ENCODE results near the gene GRM1. TPM values are rescaled to one million over a fixed set of nuclear protein-coding genes. Genes with fewer than 3 reads are reported as not detected.

GRM1 gene
- polyA plus RNA-seq, 1 donor = 0.04 TPM

DNA sequence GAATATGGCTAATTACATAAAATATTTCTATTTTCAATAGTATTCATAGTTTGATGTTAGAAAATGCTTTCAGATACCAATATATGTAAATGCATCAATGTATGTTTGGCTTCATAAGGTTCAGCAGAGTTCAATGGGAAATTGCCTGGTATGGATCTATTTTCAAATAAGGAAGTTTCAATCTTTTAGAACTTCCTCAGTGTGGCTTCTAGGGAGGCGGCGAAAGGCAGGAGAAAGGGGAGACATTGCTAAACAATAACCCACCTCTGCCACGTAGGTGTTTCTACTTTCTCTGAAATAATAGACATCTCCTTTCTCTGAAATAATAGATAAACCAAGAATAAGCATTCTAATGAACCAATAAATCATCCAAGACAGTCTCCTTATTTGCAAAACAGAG lies 277.1 kb downstream of the GRM1 start:
- Histone ChIP-seq H3K4me3 (ENCODE audit: low read length) (no peak overlapping the region), H3K36me3 (ENCODE audit: control insufficient read depth, insufficient read depth, low read length) (no peaks in the 10 kb centered on the region), H3K9me3 (ENCODE audit: control insufficient read depth, low read depth, low read length) (no peaks in the 10 kb centered on the region), H3K27me3 (ENCODE audit: control insufficient read depth, insufficient read depth, low read length) (no peaks in the 10 kb centered on the region), H3K27ac (ENCODE audit: low read length) (no peak overlapping the region), H3K4me1 (ENCODE audit: control insufficient read depth, insufficient read depth, low read length) (no peaks in the 10 kb centered on the region)
- no peak for DNase-seq
- WGBS (ENCODE audit: insufficient coverage, low lambda C conversion rate) = 60% methylated on average over 1 of the region's 3 CpGs

DNA sequence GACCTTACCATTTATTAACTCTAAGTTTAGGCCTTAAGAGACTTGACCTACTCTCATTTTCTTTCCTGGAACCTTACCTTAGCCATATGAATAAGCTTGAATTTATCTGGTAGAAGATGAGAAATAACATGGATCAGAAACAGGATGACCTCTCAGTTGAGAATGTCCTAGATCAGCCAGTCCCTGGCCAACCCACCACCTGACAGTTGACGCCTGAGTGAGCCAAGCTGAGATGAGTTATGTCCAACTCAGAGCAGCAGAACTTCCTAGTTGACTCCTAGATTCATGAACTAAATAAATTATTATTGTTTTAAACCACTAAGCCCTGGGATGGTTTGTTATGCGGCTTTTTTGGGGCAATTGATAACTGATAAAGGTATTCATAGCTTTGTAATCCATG lies 281.8 kb downstream of the GRM1 start:
- H3K36me3 ChIP-seq (ENCODE audit: control insufficient read depth, insufficient read depth, low read length) = no peaks in the 10 kb centered on the region
- 100% methylated on average over 1 of the region's 2 CpGs for WGBS (ENCODE audit: insufficient coverage, low lambda C conversion rate)
- no peaks in the 10 kb centered on the region for H3K4me1 ChIP-seq (ENCODE audit: control insufficient read depth, insufficient read depth, low read length)
- H3K27me3 ChIP-seq (ENCODE audit: control insufficient read depth, insufficient read depth, low read length) = no peaks in the 10 kb centered on the region
- no peak overlapping the region for H3K4me3 ChIP-seq (ENCODE audit: low read length)
- DNase-seq = no peak
- H3K9me3 ChIP-seq (ENCODE audit: control insufficient read depth, low read depth, low read length) = no peaks in the 10 kb centered on the region
- no peak overlapping the region for H3K27ac ChIP-seq (ENCODE audit: low read length)

DNA sequence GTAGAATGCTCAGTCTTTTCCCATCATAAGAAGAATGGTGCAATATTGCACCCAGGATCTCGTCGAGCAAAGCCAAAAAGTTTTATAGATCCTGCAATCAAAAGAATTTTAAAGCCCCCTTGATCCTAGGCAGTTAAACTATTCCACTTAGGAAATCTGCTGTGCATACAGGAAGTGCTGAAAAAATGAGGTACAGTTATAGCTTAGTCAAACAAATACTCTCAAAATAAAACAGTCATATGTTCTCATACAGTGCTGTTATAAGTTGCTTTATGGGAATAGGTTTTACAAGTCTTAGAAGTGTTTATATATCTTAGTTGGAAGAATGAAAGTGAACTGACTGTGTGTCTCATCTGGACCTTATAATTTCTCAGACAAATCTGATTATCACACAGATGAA lies 282.2 kb downstream of the GRM1 start:
- H3K4me3 ChIP-seq (ENCODE audit: low read length) = no peak overlapping the region
- no peaks in the 10 kb centered on the region for H3K4me1 ChIP-seq (ENCODE audit: control insufficient read depth, insufficient read depth, low read length)
- H3K9me3 ChIP-seq (ENCODE audit: control insufficient read depth, low read depth, low read length) = no peaks in the 10 kb centered on the region
- H3K36me3 ChIP-seq (ENCODE audit: control insufficient read depth, insufficient read depth, low read length) = no peaks in the 10 kb centered on the region
- no CpG with 5 or more reads among the region's 2 CpGs for WGBS (ENCODE audit: insufficient coverage, low lambda C conversion rate)
- no peak for DNase-seq
- H3K27ac ChIP-seq (ENCODE audit: low read length) = no peak overlapping the region
- no peaks in the 10 kb centered on the region for H3K27me3 ChIP-seq (ENCODE audit: control insufficient read depth, insufficient read depth, low read length)

DNA sequence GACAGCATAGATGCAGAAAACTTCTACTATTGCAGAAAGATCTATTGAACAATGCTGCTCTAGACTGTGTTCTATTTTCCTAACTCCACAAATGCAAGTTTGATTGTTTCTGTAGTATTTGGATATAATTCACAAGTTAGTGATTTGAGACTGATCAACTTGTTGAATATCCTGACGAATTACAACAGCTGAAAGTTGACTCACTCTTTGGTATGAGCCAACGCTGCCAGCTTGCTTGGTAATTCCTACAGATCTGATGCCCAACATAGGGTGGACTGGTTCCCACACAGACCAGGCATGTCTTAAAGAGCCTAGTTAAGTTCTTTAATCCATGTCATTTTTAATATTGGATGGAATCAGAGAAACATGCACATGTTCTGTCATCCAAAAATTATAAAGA lies 283.7 kb downstream of the GRM1 start:
- H3K4me1 ChIP-seq (ENCODE audit: control insufficient read depth, insufficient read depth, low read length) = no peaks in the 10 kb centered on the region
- H3K36me3 ChIP-seq (ENCODE audit: control insufficient read depth, insufficient read depth, low read length) = no peaks in the 10 kb centered on the region
- no peaks in the 10 kb centered on the region for H3K27me3 ChIP-seq (ENCODE audit: control insufficient read depth, insufficient read depth, low read length)
- no peak for DNase-seq
- no peaks in the 10 kb centered on the region for H3K9me3 ChIP-seq (ENCODE audit: control insufficient read depth, low read depth, low read length)
- no CpG with 5 or more reads among the region's 2 CpGs for WGBS (ENCODE audit: insufficient coverage, low lambda C conversion rate)
- no peak overlapping the region for H3K27ac ChIP-seq (ENCODE audit: low read length)
- H3K4me3 ChIP-seq (ENCODE audit: low read length) = no peak overlapping the region

DNA sequence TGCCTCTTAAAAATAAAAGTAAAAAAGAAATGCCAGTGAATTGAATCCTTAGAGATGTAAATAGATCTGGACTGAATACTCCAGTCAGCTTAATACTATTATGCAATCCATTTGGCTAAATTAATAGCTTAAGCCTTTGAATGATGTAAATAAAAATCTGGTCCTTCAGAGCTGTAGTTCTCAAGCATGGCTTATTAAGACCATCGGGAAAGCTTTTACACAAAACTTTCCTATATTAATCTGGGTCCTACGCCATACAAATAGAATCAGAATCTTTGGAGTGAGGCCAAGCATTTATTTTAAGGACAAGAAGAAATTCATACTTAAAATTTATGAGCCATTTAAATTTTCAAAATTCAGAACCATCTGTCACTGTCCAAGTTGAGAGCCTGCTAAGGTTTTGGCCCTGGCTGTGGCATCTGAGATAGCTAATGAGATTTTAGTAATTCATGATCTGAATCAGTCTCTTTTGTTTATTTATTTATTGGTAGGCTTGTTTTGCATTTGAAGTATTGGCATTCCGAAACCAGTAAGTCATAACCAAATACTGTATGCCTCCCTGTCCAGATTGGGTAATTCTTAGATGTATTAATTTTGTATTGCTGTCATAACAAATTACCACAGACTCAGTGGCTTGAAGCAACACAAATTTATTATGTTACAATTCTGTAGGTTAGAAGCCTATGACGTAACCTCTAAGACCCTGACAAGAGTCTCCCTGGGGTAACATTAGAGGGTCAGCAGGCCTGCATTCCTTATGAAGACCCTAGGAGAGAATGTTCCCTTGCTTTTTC lies 286.7 kb downstream of the GRM1 start:
- 60% methylated on average over 1 of the region's 4 CpGs for WGBS (ENCODE audit: insufficient coverage, low lambda C conversion rate)
- no peaks in the 10 kb centered on the region for H3K36me3 ChIP-seq (ENCODE audit: control insufficient read depth, insufficient read depth, low read length)
- DNase-seq = no peak
- H3K27ac ChIP-seq (ENCODE audit: low read length) = no peak overlapping the region
- no peaks in the 10 kb centered on the region for H3K4me1 ChIP-seq (ENCODE audit: control insufficient read depth, insufficient read depth, low read length)
- H3K4me3 ChIP-seq (ENCODE audit: low read length) = no peak overlapping the region
- H3K27me3 ChIP-seq (ENCODE audit: control insufficient read depth, insufficient read depth, low read length) = no peaks in the 10 kb centered on the region
- no peaks in the 10 kb centered on the region for H3K9me3 ChIP-seq (ENCODE audit: control insufficient read depth, low read depth, low read length)

DNA sequence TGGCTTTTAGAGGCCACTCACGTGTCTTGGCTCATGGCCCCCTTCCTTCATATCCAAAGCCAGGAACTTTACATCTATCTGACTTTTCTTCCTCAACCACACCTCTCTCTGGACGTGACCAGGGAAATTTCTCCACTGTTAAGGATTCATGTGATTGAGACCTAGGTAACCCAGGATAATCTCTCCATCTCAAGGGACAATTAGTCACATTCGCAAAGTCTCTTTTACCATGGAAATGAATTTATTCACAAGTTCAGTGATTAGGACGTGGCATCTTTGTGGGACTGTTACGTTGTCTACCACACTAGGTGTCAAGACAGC lies 287.3 kb downstream of the GRM1 start:
- Histone ChIP-seq H3K27ac (ENCODE audit: low read length) (no peak overlapping the region), H3K27me3 (ENCODE audit: control insufficient read depth, insufficient read depth, low read length) (no peaks in the 10 kb centered on the region), H3K4me1 (ENCODE audit: control insufficient read depth, insufficient read depth, low read length) (no peaks in the 10 kb centered on the region), H3K4me3 (ENCODE audit: low read length) (no peak overlapping the region), H3K9me3 (ENCODE audit: control insufficient read depth, low read depth, low read length) (no peaks in the 10 kb centered on the region), H3K36me3 (ENCODE audit: control insufficient read depth, insufficient read depth, low read length) (no peaks in the 10 kb centered on the region)
- no peak for DNase-seq
- no CpG with 5 or more reads among the region's 5 CpGs for WGBS (ENCODE audit: insufficient coverage, low lambda C conversion rate)

DNA sequence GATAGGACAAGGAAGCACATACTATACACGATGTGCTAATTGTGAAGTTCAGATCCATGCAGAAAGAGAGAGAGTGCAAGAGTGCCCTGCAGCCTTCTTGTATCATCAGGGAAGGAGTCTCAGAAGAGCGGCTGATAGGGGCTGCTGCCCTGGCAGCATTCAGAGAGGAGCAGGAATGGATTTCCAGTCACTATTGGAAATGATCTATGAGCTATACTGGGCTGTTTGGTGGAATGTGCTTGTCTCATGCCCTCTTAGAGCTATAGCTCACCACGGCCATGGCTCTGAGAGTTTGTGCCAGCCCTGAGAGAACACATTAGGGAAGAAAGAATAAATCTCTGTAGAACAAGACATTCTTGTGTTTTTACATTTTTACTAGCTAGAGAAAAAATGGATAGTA lies 302.2 kb downstream of the GRM1 start:
- Histone ChIP-seq H3K9me3 (ENCODE audit: control insufficient read depth, low read depth, low read length) (no peaks in the 10 kb centered on the region), H3K4me1 (ENCODE audit: control insufficient read depth, insufficient read depth, low read length) (no peaks in the 10 kb centered on the region), H3K4me3 (ENCODE audit: low read length) (no peak overlapping the region), H3K36me3 (ENCODE audit: control insufficient read depth, insufficient read depth, low read length) (no peaks in the 10 kb centered on the region), H3K27ac (ENCODE audit: low read length) (no peak overlapping the region), H3K27me3 (ENCODE audit: control insufficient read depth, insufficient read depth, low read length) (no peaks in the 10 kb centered on the region)
- no peak for DNase-seq
- no CpG with 5 or more reads among the region's 3 CpGs for WGBS (ENCODE audit: insufficient coverage, low lambda C conversion rate)

DNA sequence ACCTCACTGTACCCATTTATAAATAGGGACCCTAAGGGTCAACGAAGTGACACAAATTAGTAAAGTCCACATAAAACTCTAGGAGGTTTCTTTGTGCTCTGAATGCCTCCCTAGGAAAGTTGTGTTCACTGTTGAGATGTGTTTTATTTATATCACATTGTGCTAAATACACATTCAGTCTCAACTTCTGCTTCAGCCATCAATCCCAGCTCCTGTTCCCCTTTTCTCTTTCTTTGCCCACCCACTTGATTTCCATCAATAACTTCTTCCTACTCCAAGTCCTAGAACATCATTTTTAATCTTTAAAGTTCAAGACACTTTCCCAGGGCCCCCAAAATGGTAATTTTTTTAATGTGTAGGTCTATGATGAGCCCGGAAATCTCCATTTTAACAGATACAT lies 306.5 kb downstream of the GRM1 start:
- Histone ChIP-seq H3K4me1 (ENCODE audit: control insufficient read depth, insufficient read depth, low read length) (no peaks in the 10 kb centered on the region), H3K36me3 (ENCODE audit: control insufficient read depth, insufficient read depth, low read length) (no peaks in the 10 kb centered on the region), H3K9me3 (ENCODE audit: control insufficient read depth, low read depth, low read length) (no peaks in the 10 kb centered on the region), H3K4me3 (ENCODE audit: low read length) (no peak overlapping the region), H3K27me3 (ENCODE audit: control insufficient read depth, insufficient read depth, low read length) (no peaks in the 10 kb centered on the region), H3K27ac (ENCODE audit: low read length) (no peak overlapping the region)
- no CpG with 5 or more reads among the region's 2 CpGs for WGBS (ENCODE audit: insufficient coverage, low lambda C conversion rate)
- no peak for DNase-seq

DNA sequence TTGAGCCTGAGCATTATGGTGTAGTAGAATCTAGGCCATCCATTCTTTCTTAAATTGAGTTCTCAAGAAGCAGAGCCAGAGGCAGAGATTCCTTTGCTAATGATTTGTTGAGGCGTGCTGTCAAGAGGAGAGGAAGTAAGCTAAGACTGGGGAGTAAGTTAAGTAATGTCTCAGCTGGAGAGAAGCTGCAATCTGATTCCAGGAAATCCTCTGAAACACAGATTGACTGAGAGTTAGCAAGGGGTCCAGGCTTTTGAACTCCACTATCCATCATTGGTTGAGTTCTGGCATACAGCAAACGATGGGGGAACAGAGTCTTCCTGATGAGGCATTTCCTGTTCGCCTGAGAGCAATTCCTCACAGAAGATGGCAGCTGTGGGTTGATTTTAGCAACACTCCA lies 307.3 kb downstream of the GRM1 start:
- H3K4me3 ChIP-seq (ENCODE audit: low read length) = no peak overlapping the region
- H3K4me1 ChIP-seq (ENCODE audit: control insufficient read depth, insufficient read depth, low read length) = no peaks in the 10 kb centered on the region
- H3K36me3 ChIP-seq (ENCODE audit: control insufficient read depth, insufficient read depth, low read length) = no peaks in the 10 kb centered on the region
- WGBS (ENCODE audit: insufficient coverage, low lambda C conversion rate) = no CpG with 5 or more reads among the region's 3 CpGs
- H3K27me3 ChIP-seq (ENCODE audit: control insufficient read depth, insufficient read depth, low read length) = no peaks in the 10 kb centered on the region
- no peak for DNase-seq
- no peak overlapping the region for H3K27ac ChIP-seq (ENCODE audit: low read length)
- no peaks in the 10 kb centered on the region for H3K9me3 ChIP-seq (ENCODE audit: control insufficient read depth, low read depth, low read length)

DNA sequence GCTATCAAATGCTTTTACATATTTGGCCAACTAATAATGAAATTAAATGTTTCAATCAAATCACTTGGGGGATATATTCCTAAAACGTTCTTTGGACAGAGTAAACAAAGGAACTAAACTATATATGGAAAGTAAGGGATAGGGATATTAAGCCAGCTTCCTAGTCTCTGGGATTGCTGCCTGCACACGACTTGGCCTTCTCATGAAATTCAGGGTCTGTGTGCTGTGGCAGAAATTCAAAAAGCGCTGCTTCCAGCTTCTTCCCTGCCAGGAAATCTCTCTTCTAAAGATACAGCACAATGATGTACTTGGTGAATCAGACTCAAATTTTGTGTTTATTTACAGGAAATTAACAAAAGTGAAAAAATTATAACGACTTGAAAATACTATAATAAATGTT lies 308.5 kb downstream of the GRM1 start:
- no peak overlapping the region for H3K4me3 ChIP-seq (ENCODE audit: low read length)
- H3K27ac ChIP-seq (ENCODE audit: low read length) = no peak overlapping the region
- no peak for DNase-seq
- no CpG with 5 or more reads among the region's 4 CpGs for WGBS (ENCODE audit: insufficient coverage, low lambda C conversion rate)
- no peaks in the 10 kb centered on the region for H3K27me3 ChIP-seq (ENCODE audit: control insufficient read depth, insufficient read depth, low read length)
- no peaks in the 10 kb centered on the region for H3K36me3 ChIP-seq (ENCODE audit: control insufficient read depth, insufficient read depth, low read length)
- no peaks in the 10 kb centered on the region for H3K9me3 ChIP-seq (ENCODE audit: control insufficient read depth, low read depth, low read length)
- no peaks in the 10 kb centered on the region for H3K4me1 ChIP-seq (ENCODE audit: control insufficient read depth, insufficient read depth, low read length)

DNA sequence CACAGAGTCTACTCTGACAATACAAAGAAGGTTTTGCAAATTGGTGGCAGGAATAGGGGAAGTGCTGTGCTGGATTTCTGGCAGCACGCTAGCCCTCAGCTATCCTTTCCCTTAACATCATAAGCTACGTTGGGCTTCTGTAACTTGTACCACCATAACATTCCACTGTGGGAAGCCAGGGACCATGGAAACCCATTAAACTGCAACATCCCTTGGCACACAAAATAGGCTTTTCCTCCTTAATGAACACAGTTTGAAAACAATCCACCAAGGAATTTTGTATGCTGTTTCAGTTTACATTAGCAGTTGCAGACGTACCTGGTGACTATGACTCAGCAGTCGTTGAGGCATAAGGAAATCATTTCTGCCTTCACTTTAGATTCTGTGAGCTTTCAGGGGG lies 310.9 kb downstream of the GRM1 start:
- no peak for DNase-seq
- Histone ChIP-seq H3K4me1 (ENCODE audit: control insufficient read depth, insufficient read depth, low read length) (no peaks in the 10 kb centered on the region), H3K27me3 (ENCODE audit: control insufficient read depth, insufficient read depth, low read length) (no peaks in the 10 kb centered on the region), H3K27ac (ENCODE audit: low read length) (no peak overlapping the region), H3K4me3 (ENCODE audit: low read length) (no peak overlapping the region), H3K36me3 (ENCODE audit: control insufficient read depth, insufficient read depth, low read length) (no peaks in the 10 kb centered on the region), H3K9me3 (ENCODE audit: control insufficient read depth, low read depth, low read length) (no peaks in the 10 kb centered on the region)
- 33% methylated on average over 1 of the region's 4 CpGs for WGBS (ENCODE audit: insufficient coverage, low lambda C conversion rate)

Measured in large intestine (tissue), 3 donors.